K562 (cell line): ENCODE measurements around the gene CADPS2. TPM values are rescaled to one million over a fixed set of nuclear protein-coding genes. Genes with fewer than 3 reads are reported as not detected.

Experiments used
- ATAC-seq: fragments of 200-7000 bp; cut with Tn5 transposase; 3 replicates; pipeline ENCODE4 v1.9.1; 2020; ENCODE audit warnings: moderate library complexity
- BruUV-seq: library from RNA; stranded (reverse); fragments of 400-500 nt; replicated peaks from 2 replicates; lab custom pipeline; 2021; lab: Mats Ljungman, UMichigan
- CTCF ChIA-PET: fragments of 300-600 bp; formaldehyde crosslinking; extraction: SDS; loops from one replicate; lab custom pipeline; 2021; ENCODE audit warnings: low intra/inter-chr PET ratio; lab: Yijun Ruan, JAX
- POLR2A ChIA-PET: fragments of 300-600, 350-650 bp; sonication (Branson Sonifier 250); formaldehyde crosslinking; extraction: SDS; loops from one replicate; lab custom pipeline; 2021; ENCODE audit warnings: antibody characterized with exemption, inconsistent platforms; lab: Yijun Ruan, JAX
- DNase-seq, 4 experiments: peaks; one replicate each; pipeline versions ENCODE4 v3.0.0 to v3.0.0-alpha.2; 2011 to 2018; ENCODE audit warnings: low spot score in 3 of 4, mixed read lengths in 3 of 4; ENCODE audit errors: extremely low read depth in 1 of 4
- FAIRE-seq: peaks from 2 replicates; lab custom pipeline; 2011; peaks lifted over from hg19 to GRCh38; lab: Jason Lieb, UNC
- H2AFZ ChIP-seq: 2 replicates; pipeline ENCODE4 v1.6.0; 2011; ENCODE audit warnings: low read depth, low read length, control low read depth, inconsistent platforms
- H3K27ac ChIP-seq: fragments of 200-600 bp; 3 replicates; pipeline ENCODE4 v1.8.0; 2011; ENCODE audit warnings: low read depth, mild to moderate bottlenecking, control low read depth, inconsistent platforms, low read length, moderate library complexity, mixed read lengths; ENCODE audit errors: extremely low read depth
- H3K27me3 ChIP-seq, 2 experiments: fragments of 300-600 bp in 1 of 2; 2 replicates in 1 of 2; 3 replicates in 1 of 2; pipeline versions ENCODE4 v1.6.0 to v1.8.0; 2011; ENCODE audit warnings: inconsistent platforms in 2 of 2, low read length in 2 of 2, mild to moderate bottlenecking in 1 of 2, mixed read lengths in 1 of 2, moderate library complexity in 1 of 2; ENCODE audit not compliant: control insufficient read depth in 2 of 2, insufficient read depth in 2 of 2
- H3K36me3 ChIP-seq: fragments of 300-600 bp; 3 replicates; pipeline ENCODE4 v1.8.0; 2011; ENCODE audit warnings: mild to moderate bottlenecking, low read length, inconsistent platforms; ENCODE audit not compliant: control insufficient read depth, insufficient read depth
- H3K4me1 ChIP-seq, 2 experiments: fragments of 200-600 bp in 1 of 2; replicated peaks in 1 of 2; 2 replicates in 1 of 2; 3 replicates in 1 of 2; pipeline versions ENCODE4 v1.5.1 to v1.8.0; 2011; ENCODE audit warnings: inconsistent platforms in 2 of 2, low read length in 2 of 2, mild to moderate bottlenecking in 1 of 2, mixed read lengths in 1 of 2, moderate library complexity in 1 of 2; ENCODE audit not compliant: control insufficient read depth in 2 of 2, insufficient read depth in 2 of 2
- H3K4me2 ChIP-seq: 2 replicates; pipeline ENCODE4 v1.6.1; 2011; ENCODE audit warnings: low read length, control low read depth, inconsistent platforms, mixed read lengths; ENCODE audit not compliant: insufficient read depth
- H3K4me3 ChIP-seq: fragments of 200-600 bp; sonication (generic), shearing (Covaris generic); 2 replicates; pipeline ENCODE4 v1.5.1; 2016; ENCODE audit warnings: control low read depth, inconsistent platforms
- H3K79me2 ChIP-seq: fragments of 200-600 bp; 3 replicates; pipeline ENCODE4 v1.8.0; 2011; ENCODE audit warnings: low read length, inconsistent platforms; ENCODE audit not compliant: control insufficient read depth, insufficient read depth
- H3K9ac ChIP-seq, 2 experiments: 2 replicates each; pipeline versions ENCODE4 v1.6.0 to v1.6.1; 2011; ENCODE audit warnings: low read depth in 2 of 2, low read length in 2 of 2, control low read depth in 1 of 2, inconsistent platforms in 1 of 2, mild to moderate bottlenecking in 1 of 2, mixed read lengths in 1 of 2; ENCODE audit not compliant: insufficient read depth in 1 of 2
- H3K9me1 ChIP-seq: one replicate; pipeline ENCODE4 v1.6.0; 2011; ENCODE audit warnings: inconsistent platforms, mild to moderate bottlenecking, low read length, moderate library complexity; ENCODE audit not compliant: control insufficient read depth, insufficient read depth
- H3K9me3 ChIP-seq: replicated peaks from 2 replicates; pipeline ENCODE4 v1.5.1; 2011; ENCODE audit warnings: low read depth, low read length, inconsistent platforms; ENCODE audit not compliant: control insufficient read depth, insufficient read depth
- H4K20me1 ChIP-seq: replicated peaks from 2 replicates; pipeline ENCODE4 v1.6.1; 2011; ENCODE audit warnings: low read length, inconsistent platforms, mixed read lengths; ENCODE audit not compliant: control insufficient read depth, insufficient read depth
- ETV5 ChIP-seq: sonication (generic); formaldehyde crosslinking; IDR thresholded peaks from 2 replicates; pipeline ENCODE4 v1.4.0; 2020; ENCODE audit warnings: low read depth, mild to moderate bottlenecking, missing genetic modification reagents
- HMG20A ChIP-seq: fragments of 450-650 bp; formaldehyde crosslinking; conservative IDR thresholded peaks from 2 replicates; pipeline ENCODE4 v1.4.0; 2020; ENCODE audit warnings: mild to moderate bottlenecking, mixed read lengths
- HSF4 ChIP-seq: fragments of 250-450 bp; sonication (Bioruptor Pico); IDR thresholded peaks from 2 replicates; pipeline ENCODE4 v2.1.2; 2022; ENCODE audit warnings: mild to moderate bottlenecking, moderate library complexity, borderline replicate concordance
- NCOR1 ChIP-seq: fragments of 450-650 bp; IDR thresholded peaks from 2 replicates; pipeline ENCODE4 v1.6.1; 2016; ENCODE audit warnings: mild to moderate bottlenecking, moderate library complexity
- NR2C1 ChIP-seq, 2 experiments: fragments of 450-650 bp; IDR thresholded peaks; 2 replicates each; pipeline ENCODE4 v1.6.1; 2017; ENCODE audit warnings: mild to moderate bottlenecking in 2 of 2, antibody characterized with exemption in 1 of 2, inconsistent platforms in 1 of 2, missing compliant biosample characterization in 1 of 2, missing genetic modification characterization in 1 of 2
- NRF1 ChIP-seq, 2 experiments: fragments of 450-650 bp; IDR thresholded peaks in 1 of 2; conservative IDR thresholded peaks in 1 of 2; 2 replicates each; pipeline ENCODE4 v1.6.1; 2014; ENCODE audit warnings: mild to moderate bottlenecking in 2 of 2
- RBM15 ChIP-seq: fragments of 200-400 bp; formaldehyde crosslinking; IDR thresholded peaks from 2 replicates; pipeline ENCODE4 v1.6.1; 2018; ENCODE audit warnings: mild to moderate bottlenecking, low read length, moderate library complexity; ENCODE audit not compliant: insufficient read depth
- ZBED1 ChIP-seq: IDR thresholded peaks from 2 replicates; pipeline ENCODE4 v1.6.1; 2014
- ZBTB8A ChIP-seq: fragments of 450-650 bp; IDR thresholded peaks from 2 replicates; pipeline ENCODE4 v1.6.1; 2018; ENCODE audit warnings: mild to moderate bottlenecking, moderate library complexity; ENCODE audit not compliant: partially characterized antibody
- ZNF212 ChIP-seq: fragments of 450-650 bp; formaldehyde crosslinking; IDR thresholded peaks from 2 replicates; pipeline ENCODE4 v1.4.0; 2020; ENCODE audit warnings: mild to moderate bottlenecking
- ZNF561 ChIP-seq: fragments of 450-650 bp; formaldehyde crosslinking; conservative IDR thresholded peaks from 2 replicates; pipeline ENCODE4 v1.4.0; 2020; ENCODE audit warnings: mild to moderate bottlenecking, moderate library complexity
- WGBS: fragments of 100-300 bp; shearing (Covaris generic); methylation state at CpG from one replicate; pipeline ENCODE4 v1.1.6; 2016; ENCODE audit warnings: low coverage, mixed read lengths; ENCODE audit not compliant: insufficient coverage; ENCODE audit errors: missing lambda C conversion rate; 5-methylcytosine and 5-hydroxymethylcytosine counted together
- in situ Hi-C: fragments of 300-500 bp; cut with MboI; formaldehyde crosslinking; loops from 4 replicates; pipeline ENCODE4 v1.15.0; 2018; ENCODE audit warnings: inconsistent platforms, mixed read lengths
- intact Hi-C: fragments of 100-400 bp; cut with micrococcal nuclease; formaldehyde crosslinking; loops from 2 replicates; pipeline ENCODE4 v1.14.2; 2022
- polyA plus RNA-seq, 8 experiments: library from polyadenylated mRNA; depleted of rRNA in 4 of 8; stranded (reverse) in 5 of 8; unstranded in 3 of 8; fragments of >200 nt; fragmentation: Nextera tagmentation in 2 of 8; fragmentation: Illumina TruSeq in 1 of 8; extraction: Ambion mirVana in 2 of 8; extraction: Trizol in 1 of 8; gene quantifications; 2 replicates each; pipeline versions ENCODE4 v1.2.1 to v1.2.3, GENCODE V29; 2011 to 2014; ENCODE audit warnings: inconsistent platforms in 1 of 8, missing spikeins in 1 of 8
- total RNA-seq, 7 experiments: library from RNA; depleted of rRNA in 6 of 7; stranded (reverse); fragments of >200 nt in 6 of 7; fragmentation: Illumina TruSeq in 2 of 7; extraction: Trizol in 2 of 7; gene quantifications; 2 replicates each; pipeline versions ENCODE4 v1.2.1 to v1.2.3, GENCODE V29; 2011 to 2021; ENCODE audit warnings: low replicate concordance in 1 of 7
- TF ChIP-seq, protein P1 (sequence below): fragments of 200-800 bp; sonication (Bioruptor generic); IDR thresholded peaks from 2 replicates; pipeline ENCODE4 v1.6.1; 2017; ENCODE audit warnings: missing genetic modification characterization, missing compliant biosample characterization
- TF ChIP-seq, protein P2 (sequence below), 2 experiments: fragments of 450-650 bp; formaldehyde crosslinking in 1 of 2; IDR thresholded peaks; 2 replicates each; pipeline versions ENCODE4 v1.4.0 to v1.6.1; 2014 to 2020; ENCODE audit warnings: mild to moderate bottlenecking in 2 of 2, borderline replicate concordance in 1 of 2, low read depth in 1 of 2
- TF ChIP-seq, protein P3 (sequence below): fragments of 250-450 bp; sonication (Bioruptor Pico); IDR thresholded peaks from 2 replicates; pipeline ENCODE4 v1.8.0; 2021; ENCODE audit warnings: moderate library complexity, mild to moderate bottlenecking, inconsistent platforms

The CADPS2 gene
- total and polyA plus RNA-seq, 9 of the 15 experiments (the other 6 are each of a cell fraction or from before 2014, with no cell fraction given), result 0.03 to 0.14 (median 0.04) TPM; not detected in 1

DNA sequence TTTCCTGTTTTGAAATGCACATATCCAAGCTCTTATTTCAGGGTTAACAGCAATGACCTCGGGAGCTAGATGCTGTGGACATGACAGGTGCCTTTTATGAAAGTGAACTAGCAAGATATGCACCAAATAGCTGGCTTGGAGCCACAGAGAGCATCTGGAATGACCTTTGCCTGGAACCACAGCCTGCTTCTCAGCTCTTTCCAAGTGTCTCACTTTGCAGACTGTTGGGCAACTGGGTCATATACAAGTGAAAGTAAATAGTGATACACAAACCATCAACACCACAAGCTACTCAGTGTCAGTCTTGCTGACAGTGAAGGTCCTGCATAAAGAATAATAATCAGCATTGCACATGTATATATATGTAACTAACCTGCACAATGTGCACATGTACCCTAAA is 370.9 kb downstream of the CADPS2 start:
- no peaks in the 10 kb centered on the region for H3K79me2 ChIP-seq
- CTCF ChIA-PET, result no interaction called here
- H3K4me3 ChIP-seq, result no peak overlapping the region
- 0% methylated on average over 1 of the region's 1 CpG for WGBS
- no TSS peak for BruUV-seq
- no peak overlapping the region for H2AFZ ChIP-seq
- DNase-seq (no peak), ATAC-seq (no peak), FAIRE-seq (no peak)
- no peaks in the 10 kb centered on the region for H3K4me1 ChIP-seq
- intact Hi-C loops (no loop called here), in situ Hi-C loops (no loop called here)
- no peaks in the 10 kb centered on the region for H3K9me1 ChIP-seq
- no peaks in the 10 kb centered on the region; the same call in 1 of the 2 replicates for H3K9me3 ChIP-seq
- POLR2A ChIA-PET, result no interaction called here
- no peaks in the 10 kb centered on the region for H3K27me3 ChIP-seq
- no peaks in the 10 kb centered on the region for H4K20me1 ChIP-seq
- no peak overlapping the region for H3K27ac ChIP-seq
- no peak overlapping the region for H3K4me2 ChIP-seq
- no peaks in the 10 kb centered on the region for H3K36me3 ChIP-seq
- no peak overlapping the region for H3K9ac ChIP-seq
- TF ChIP-seq, protein P1, sequence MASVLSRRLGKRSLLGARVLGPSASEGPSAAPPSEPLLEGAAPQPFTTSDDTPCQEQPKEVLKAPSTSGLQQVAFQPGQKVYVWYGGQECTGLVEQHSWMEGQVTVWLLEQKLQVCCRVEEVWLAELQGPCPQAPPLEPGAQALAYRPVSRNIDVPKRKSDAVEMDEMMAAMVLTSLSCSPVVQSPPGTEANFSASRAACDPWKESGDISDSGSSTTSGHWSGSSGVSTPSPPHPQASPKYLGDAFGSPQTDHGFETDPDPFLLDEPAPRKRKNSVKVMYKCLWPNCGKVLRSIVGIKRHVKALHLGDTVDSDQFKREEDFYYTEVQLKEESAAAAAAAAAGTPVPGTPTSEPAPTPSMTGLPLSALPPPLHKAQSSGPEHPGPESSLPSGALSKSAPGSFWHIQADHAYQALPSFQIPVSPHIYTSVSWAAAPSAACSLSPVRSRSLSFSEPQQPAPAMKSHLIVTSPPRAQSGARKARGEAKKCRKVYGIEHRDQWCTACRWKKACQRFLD (CRISPR knock-in tag), result no peak
- TF ChIP-seq, protein P2, sequence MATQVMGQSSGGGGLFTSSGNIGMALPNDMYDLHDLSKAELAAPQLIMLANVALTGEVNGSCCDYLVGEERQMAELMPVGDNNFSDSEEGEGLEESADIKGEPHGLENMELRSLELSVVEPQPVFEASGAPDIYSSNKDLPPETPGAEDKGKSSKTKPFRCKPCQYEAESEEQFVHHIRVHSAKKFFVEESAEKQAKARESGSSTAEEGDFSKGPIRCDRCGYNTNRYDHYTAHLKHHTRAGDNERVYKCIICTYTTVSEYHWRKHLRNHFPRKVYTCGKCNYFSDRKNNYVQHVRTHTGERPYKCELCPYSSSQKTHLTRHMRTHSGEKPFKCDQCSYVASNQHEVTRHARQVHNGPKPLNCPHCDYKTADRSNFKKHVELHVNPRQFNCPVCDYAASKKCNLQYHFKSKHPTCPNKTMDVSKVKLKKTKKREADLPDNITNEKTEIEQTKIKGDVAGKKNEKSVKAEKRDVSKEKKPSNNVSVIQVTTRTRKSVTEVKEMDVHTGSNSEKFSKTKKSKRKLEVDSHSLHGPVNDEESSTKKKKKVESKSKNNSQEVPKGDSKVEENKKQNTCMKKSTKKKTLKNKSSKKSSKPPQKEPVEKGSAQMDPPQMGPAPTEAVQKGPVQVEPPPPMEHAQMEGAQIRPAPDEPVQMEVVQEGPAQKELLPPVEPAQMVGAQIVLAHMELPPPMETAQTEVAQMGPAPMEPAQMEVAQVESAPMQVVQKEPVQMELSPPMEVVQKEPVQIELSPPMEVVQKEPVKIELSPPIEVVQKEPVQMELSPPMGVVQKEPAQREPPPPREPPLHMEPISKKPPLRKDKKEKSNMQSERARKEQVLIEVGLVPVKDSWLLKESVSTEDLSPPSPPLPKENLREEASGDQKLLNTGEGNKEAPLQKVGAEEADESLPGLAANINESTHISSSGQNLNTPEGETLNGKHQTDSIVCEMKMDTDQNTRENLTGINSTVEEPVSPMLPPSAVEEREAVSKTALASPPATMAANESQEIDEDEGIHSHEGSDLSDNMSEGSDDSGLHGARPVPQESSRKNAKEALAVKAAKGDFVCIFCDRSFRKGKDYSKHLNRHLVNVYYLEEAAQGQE (IDR thresholded peaks at IDR 0.05; ENCODE audit: borderline replicate concordance), result no peak
- TF ChIP-seq, protein P2 (CRISPR knock-in tag; IDR thresholded peaks at IDR 0.05; ENCODE audit: low read depth), result no peak
- TF ChIP-seq ZNF561 (CRISPR knock-in tag) (no peak), NR2C1 (IDR thresholded peaks at IDR 0.05) (no peak), NR2C1 (tag; IDR thresholded peaks at IDR 0.05) (no peak), HSF4 (CRISPR knock-in tag) (no peak), ZNF212 (no peak), NCOR1 (no peak), RBM15 (no peak), ZBTB8A (no peak), HMG20A (CRISPR knock-in tag) (no peak), NRF1 (conservative IDR thresholded peaks at IDR 0.05 in 1 of 2, IDR thresholded peaks at IDR 0.05 in 1 of 2) (no peak), ETV5 (CRISPR knock-in tag) (no peak), ZBED1 (no peak)
- TF ChIP-seq, protein P3, sequence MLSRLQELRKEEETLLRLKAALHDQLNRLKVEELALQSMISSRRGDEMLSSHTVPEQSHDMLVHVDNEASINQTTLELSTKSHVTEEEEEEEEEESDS (CRISPR knock-in tag), result no peak
